ENCODE measurements around the gene SUCNR1.
A peak's percentile ranks its signal among the peaks of the same experiment; 100 is the strongest.
"Not testable (repeated sequence)": the region's sequence is repeated elsewhere in the genome, so short reads cannot be mapped to it uniquely, and the experiment has no call there.

SUCNR1 gene

DNA sequence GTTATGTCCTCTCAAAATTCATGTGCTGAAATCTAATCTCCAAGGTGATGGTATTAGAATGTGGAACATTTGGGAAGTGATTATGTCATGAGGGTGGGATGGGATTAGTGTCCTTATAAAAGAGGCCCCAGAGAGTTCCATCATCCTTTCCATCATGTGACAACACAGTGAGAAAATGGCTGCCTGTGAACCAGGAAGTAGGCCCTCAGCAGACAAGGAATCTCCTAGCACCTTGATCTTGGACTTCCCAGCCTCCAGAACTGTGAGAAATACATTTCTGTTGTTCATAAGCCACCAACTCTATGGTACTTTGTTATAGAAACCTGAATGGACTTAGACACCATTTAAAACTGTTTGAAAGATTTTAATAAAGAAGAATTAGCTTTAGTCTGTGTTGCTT is 20.8 kb downstream of the SUCNR1 start:
- H3K36me3 ChIP-seq (ENCODE audit: insufficient read depth, low read length), result no peaks in the 10 kb centered on the region
- TF ChIP-seq EZH2 (IDR thresholded peaks at IDR 0.05) (no peak), FOXP2 (optimal IDR thresholded peaks at IDR 0.05; ENCODE audit: control extremely low read depth, extremely low read length, insufficient read depth) (no peak), POLR2AphosphoS5 (IDR thresholded peaks at IDR 0.05; ENCODE audit: borderline replicate concordance, low read depth, low read length) (no peak)
- H3K4me3 ChIP-seq, result no peak overlapping the region
- DNase-seq (ENCODE audit: low read depth, low spot score), result no peak
- H3K9ac ChIP-seq (ENCODE audit: insufficient read length), result no peak overlapping the region
- no peak overlapping the region for H3K27ac ChIP-seq
- no peaks in the 10 kb centered on the region for H3K9me3 ChIP-seq (ENCODE audit: low read depth, low read length)

DNA sequence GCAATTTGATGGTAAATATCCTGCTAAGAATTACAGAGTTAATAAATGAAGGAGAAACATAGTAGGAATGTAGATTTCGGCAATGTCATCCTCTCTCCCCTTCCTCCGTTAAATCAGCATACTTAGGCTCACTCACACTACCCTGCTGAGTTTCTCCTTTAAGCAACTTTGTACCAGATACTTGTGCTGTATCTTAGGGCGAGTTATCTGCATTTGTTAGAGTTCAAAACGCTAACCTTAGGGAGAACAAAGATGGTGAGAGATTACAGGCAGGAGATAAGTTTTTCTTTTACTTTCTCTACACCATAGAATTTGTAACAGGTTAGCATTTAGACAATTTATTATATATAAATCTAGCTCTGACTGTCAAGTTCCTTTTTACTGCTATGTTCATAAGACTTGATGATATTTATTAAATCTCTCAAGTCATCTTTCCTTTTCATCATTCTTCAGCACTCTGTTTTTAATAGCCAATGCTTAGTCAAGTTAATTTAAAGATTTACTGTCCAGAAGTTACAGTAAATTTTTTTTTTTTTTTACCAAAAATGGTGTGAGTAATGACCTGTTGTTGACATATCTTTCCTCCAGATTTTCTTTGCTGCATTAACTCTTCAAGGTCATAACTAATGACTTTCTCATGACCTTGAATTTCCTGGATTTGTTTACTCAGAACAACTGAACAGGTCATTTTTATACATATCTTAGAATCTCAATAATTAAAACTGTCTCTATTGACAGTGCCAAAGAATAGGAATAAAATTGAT is 22.2 kb downstream of the SUCNR1 start:
- H3K27ac ChIP-seq, result peak overlapping the region; percentile 90
- H3K9me3 ChIP-seq (ENCODE audit: low read depth, low read length), result no peaks in the 10 kb centered on the region
- no peak for TF ChIP-seq FOXP2 (optimal IDR thresholded peaks at IDR 0.05; ENCODE audit: control extremely low read depth, extremely low read length, insufficient read depth)
- no peak for TF ChIP-seq EZH2 (IDR thresholded peaks at IDR 0.05)
- TF ChIP-seq POLR2AphosphoS5 (IDR thresholded peaks at IDR 0.05; ENCODE audit: borderline replicate concordance, low read depth, low read length), result no peak
- DNase-seq (ENCODE audit: low read depth, low spot score), result no peak
- H3K9ac ChIP-seq (ENCODE audit: insufficient read length), result peak overlapping the region; percentile 36
- peak overlapping the region; percentile 64 for H3K4me3 ChIP-seq
- H3K36me3 ChIP-seq (ENCODE audit: insufficient read depth, low read length), result no peaks in the 10 kb centered on the region

DNA sequence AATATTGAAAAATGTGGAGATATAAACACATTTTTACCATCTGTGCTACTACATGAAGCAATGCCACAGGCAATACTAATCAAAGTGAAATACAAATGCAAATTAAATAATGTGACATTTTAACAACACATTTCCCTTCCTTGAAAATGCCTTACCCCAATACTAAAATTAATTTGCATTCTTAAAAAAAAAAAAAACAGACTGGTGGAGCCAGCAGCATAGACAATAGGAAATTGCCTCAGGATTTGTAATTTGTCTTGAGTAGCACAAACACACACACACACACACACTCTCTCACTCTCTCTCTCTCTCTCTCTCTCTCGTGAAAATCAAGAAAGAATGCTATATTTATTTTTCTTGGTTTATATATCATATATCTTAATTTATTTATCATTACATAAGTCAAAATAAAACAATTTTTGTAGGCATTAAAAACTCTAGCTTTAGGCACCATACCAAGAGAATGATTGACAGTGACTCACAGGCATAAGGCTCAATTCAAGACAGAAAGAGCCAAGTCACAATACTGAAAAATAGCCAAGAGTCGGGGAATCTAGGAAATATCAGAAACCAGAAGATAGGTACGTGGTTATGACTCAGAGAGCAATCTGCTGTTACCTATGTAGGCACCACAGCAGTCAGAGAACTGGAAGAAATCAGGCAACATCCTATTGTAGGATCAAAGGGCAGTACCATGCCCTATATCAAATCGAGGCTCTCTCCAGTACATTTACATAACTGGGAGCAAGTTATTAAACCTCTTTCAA is 23.0 kb downstream of the SUCNR1 start:
- no peak for DNase-seq (ENCODE audit: low read depth, low spot score)
- Histone ChIP-seq H3K9ac (ENCODE audit: insufficient read length) (peak overlapping the region; percentile 36), H3K36me3 (ENCODE audit: insufficient read depth, low read length) (no peaks in the 10 kb centered on the region), H3K27ac (peak overlapping the region; percentile 90), H3K9me3 (ENCODE audit: low read depth, low read length) (no peaks in the 10 kb centered on the region), H3K4me3 (peak overlapping the region; percentile 64)
- TF ChIP-seq FOXP2 (optimal IDR thresholded peaks at IDR 0.05; ENCODE audit: control extremely low read depth, extremely low read length, insufficient read depth), result no peak
- TF ChIP-seq POLR2AphosphoS5 (IDR thresholded peaks at IDR 0.05; ENCODE audit: borderline replicate concordance, low read depth, low read length), result peak; percentile 53; the same call in 1 of the 2 replicates

DNA sequence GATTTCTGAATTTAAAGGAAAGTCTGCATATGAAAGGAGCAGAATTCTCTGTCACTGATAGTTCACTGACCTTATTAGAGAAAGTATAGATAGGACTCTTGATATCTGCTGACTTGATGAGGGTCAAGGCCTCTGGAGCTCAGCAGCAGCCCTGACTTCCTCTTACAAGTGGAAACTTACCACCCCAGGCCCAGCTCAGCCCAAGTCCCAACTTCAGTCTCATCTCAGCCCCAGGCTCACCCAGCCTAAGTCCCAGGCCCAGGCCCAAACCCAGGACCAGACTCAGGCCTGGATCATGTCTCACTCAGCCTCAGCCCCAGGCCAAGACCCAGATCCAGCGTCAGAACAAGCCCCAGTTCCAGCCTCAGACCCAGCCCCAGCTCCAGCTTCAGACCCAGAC is 24.7 kb downstream of the SUCNR1 start:
- H3K4me3 ChIP-seq; H3K9ac ChIP-seq (ENCODE audit: insufficient read length); H3K9me3 ChIP-seq (ENCODE audit: low read depth, low read length); H3K27ac ChIP-seq; DNase-seq (ENCODE audit: low read depth, low spot score); H3K36me3 ChIP-seq (ENCODE audit: insufficient read depth, low read length): not testable (repeated sequence)

DNA sequence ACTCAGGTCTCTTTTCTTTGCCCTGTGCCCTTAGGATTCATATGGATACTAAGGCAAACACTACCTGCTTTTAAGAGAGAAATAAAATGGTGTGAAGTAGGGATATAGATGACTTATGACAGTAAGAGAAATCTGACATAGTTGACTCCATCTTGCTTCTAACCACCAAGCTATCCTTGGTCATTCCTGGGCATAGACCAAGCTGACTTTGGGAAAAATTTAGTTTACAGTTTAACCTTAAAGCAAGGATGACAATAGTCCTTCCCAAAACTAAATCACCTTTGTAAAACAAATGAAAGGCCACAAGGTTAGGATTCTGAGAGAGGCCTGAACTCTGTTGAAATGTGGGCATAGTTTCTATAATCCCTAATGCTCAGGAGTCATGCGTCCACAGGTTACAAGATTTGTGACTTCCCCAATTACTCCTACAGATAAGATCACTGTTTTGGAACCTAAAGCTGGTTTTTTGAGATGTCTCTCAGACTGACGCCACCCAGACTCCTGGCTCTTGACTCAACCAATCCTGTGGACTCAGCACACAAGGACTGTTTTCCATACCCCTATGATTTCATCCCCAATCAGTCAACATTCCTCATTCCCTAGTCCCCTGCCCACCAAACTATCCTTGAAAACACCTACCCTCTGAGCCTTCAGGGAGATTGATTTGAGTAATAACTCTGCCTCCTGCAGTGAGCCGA is 25.3 kb downstream of the SUCNR1 start:
- not testable (repeated sequence) for H3K9ac ChIP-seq (ENCODE audit: insufficient read length)

DNA sequence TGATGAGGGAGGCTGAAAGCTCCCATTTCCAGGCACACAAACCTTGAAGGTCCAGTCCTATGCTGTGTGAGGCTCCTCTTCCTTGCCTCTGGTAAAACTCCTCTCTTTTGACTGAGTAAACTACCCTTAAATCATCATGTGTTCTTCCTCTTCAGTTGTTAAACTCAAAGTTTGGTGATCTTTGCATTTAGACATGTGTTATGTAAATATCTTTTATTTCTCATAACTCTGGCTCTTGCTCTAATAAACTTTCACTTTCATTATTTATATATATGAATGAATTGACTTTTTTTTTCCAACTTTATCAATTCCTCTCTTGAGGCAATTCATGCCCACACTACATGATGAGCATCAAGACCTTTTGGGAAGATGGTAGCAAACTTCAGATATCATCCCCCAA is 26.6 kb downstream of the SUCNR1 start:
- Histone ChIP-seq H3K27ac (no peak overlapping the region), H3K9ac (ENCODE audit: insufficient read length) (no peak overlapping the region), H3K9me3 (ENCODE audit: low read depth, low read length) (no peaks in the 10 kb centered on the region), H3K4me3 (no peak overlapping the region), H3K36me3 (ENCODE audit: insufficient read depth, low read length) (no peaks in the 10 kb centered on the region)
- TF ChIP-seq FOXP2 (optimal IDR thresholded peaks at IDR 0.05; ENCODE audit: control extremely low read depth, extremely low read length, insufficient read depth) (no peak), POLR2AphosphoS5 (IDR thresholded peaks at IDR 0.05; ENCODE audit: borderline replicate concordance, low read depth, low read length) (no peak), EZH2 (IDR thresholded peaks at IDR 0.05) (no peak)
- DNase-seq (ENCODE audit: low read depth, low spot score), result no peak

More for the DNA sequence above, 25.3 kb downstream of the SUCNR1 start:
- H3K9me3 ChIP-seq (ENCODE audit: low read depth, low read length); H3K4me3 ChIP-seq; DNase-seq (ENCODE audit: low read depth, low spot score); H3K36me3 ChIP-seq (ENCODE audit: insufficient read depth, low read length); H3K27ac ChIP-seq: not testable (repeated sequence)

DNA sequence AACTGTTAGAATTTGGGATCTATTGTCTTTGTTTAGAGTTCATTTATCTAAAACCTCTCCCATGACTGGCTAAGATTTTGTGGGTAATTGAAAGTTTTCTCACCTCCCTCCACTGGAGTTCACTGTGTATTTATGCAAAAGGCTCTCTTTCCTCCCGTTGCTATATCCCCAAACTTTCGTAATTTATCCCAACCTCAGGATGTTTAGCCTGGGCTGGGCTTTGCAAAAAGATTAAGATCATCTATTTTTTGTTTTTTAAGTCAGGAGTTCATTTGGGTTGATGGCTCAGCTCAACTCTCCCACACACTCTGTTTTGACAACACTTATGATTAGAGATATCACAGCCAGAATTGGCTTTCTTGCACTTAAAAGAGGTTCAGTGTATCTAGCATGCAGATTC is 27.0 kb downstream of the SUCNR1 start:
- no peak for DNase-seq (ENCODE audit: low read depth, low spot score)
- no peak overlapping the region for H3K9ac ChIP-seq (ENCODE audit: insufficient read length)
- TF ChIP-seq POLR2AphosphoS5 (IDR thresholded peaks at IDR 0.05; ENCODE audit: borderline replicate concordance, low read depth, low read length) (no peak), FOXP2 (optimal IDR thresholded peaks at IDR 0.05; ENCODE audit: control extremely low read depth, extremely low read length, insufficient read depth) (no peak), EZH2 (IDR thresholded peaks at IDR 0.05) (no peak)
- no peak overlapping the region for H3K27ac ChIP-seq
- H3K36me3 ChIP-seq (ENCODE audit: insufficient read depth, low read length), result no peaks in the 10 kb centered on the region
- H3K4me3 ChIP-seq, result no peak overlapping the region
- no peaks in the 10 kb centered on the region for H3K9me3 ChIP-seq (ENCODE audit: low read depth, low read length)

DNA sequence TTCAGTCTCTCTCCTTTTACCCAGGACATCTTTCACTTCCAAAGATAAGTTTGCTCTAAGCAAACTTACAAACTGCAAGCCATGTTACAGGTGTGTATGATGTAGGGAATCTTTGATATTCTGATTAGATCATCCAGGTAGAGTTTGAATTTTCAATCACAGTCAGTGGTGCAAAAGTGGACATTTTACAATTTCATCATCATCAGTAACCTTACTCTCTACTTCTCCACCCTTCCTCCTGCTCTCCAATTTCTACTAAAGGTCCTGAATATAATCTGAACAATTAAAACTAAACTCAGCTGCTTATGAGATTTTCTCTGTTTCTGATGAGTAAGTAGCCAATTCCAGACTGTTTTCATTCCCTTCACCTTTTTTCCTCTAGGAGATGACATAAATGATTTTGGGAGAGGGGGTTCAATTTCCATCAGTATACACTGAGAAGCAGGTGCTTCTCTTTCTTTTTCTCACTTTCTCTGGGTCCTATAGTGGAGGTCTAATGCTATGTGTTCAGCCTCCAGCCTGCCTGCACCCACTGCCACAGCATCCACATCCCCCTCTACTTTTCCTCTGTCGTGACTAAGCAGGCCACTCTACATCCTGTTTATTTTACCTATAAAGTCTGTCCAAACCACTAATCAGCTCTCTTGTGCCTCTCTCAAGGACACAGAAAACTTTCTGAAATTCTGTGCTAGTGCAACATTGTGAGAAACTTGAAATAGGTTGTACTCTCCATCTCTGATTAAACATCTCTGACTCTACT is 27.6 kb downstream of the SUCNR1 start:
- Histone ChIP-seq H3K27ac (no peak overlapping the region), H3K9me3 (ENCODE audit: low read depth, low read length) (no peaks in the 10 kb centered on the region), H3K4me3 (no peak overlapping the region), H3K9ac (ENCODE audit: insufficient read length) (no peak overlapping the region), H3K36me3 (ENCODE audit: insufficient read depth, low read length) (no peaks in the 10 kb centered on the region)
- TF ChIP-seq EZH2 (IDR thresholded peaks at IDR 0.05) (no peak), POLR2AphosphoS5 (IDR thresholded peaks at IDR 0.05; ENCODE audit: borderline replicate concordance, low read depth, low read length) (no peak), FOXP2 (optimal IDR thresholded peaks at IDR 0.05; ENCODE audit: control extremely low read depth, extremely low read length, insufficient read depth) (no peak)
- DNase-seq (ENCODE audit: low read depth, low spot score), result no peak
